Endothelial cell of umbilical vein (primary cell): ENCODE measurements around the gene HDAC10. TPM values are rescaled to one million over a fixed set of nuclear protein-coding genes. Genes with fewer than 3 reads are reported as not detected.

ENCODE experiments used
- BruUV-seq: library from RNA; stranded (reverse); fragments of 400-500 nt; replicated peaks from 2 replicates; lab custom pipeline; 2021; lab: Mats Ljungman, UMichigan
- CTCF ChIA-PET: fragments of 300-600, 350-600 bp; sonication (Branson Sonifier 250); formaldehyde crosslinking; loops from one replicate; lab custom pipeline; 2021; ENCODE audit warnings: antibody characterized with exemption, inconsistent platforms; lab: Charles Lee
- POLR2A ChIA-PET: fragments of 300-600, 350-600 bp; sonication (Branson Sonifier 250); formaldehyde crosslinking; loops from one replicate; lab custom pipeline; 2021; ENCODE audit warnings: antibody characterized with exemption, inconsistent platforms; lab: Charles Lee
- DNase-seq: peaks from one replicate; pipeline ENCODE4 v3.0.0-alpha.2; 2011; ENCODE audit warnings: low read depth, low spot score
- FAIRE-seq: peaks from 2 replicates; lab custom pipeline; 2011; peaks lifted over from hg19 to GRCh38; lab: Jason Lieb, UNC
- H2AFZ ChIP-seq: 2 replicates; pipeline ENCODE4 v1.6.0; 2012; ENCODE audit warnings: low read depth, low read length, control low read depth, inconsistent platforms
- H3K27ac ChIP-seq: 2 replicates; pipeline ENCODE4 v1.5.1; 2011; ENCODE audit warnings: low read depth, mild to moderate bottlenecking, control low read depth, low read length, moderate library complexity; ENCODE audit not compliant: insufficient read depth
- H3K27me3 ChIP-seq, 2 experiments: 2 replicates each; pipeline versions ENCODE4 v1.6.0 to v1.6.1; 2011; ENCODE audit warnings: low read length in 2 of 2, mixed read lengths in 1 of 2; ENCODE audit not compliant: control insufficient read depth in 2 of 2, insufficient read depth in 2 of 2
- H3K36me3 ChIP-seq, 2 experiments: 2 replicates in 1 of 2; 3 replicates in 1 of 2; pipeline ENCODE4 v1.5.1; 2011; ENCODE audit warnings: low read length in 2 of 2, mild to moderate bottlenecking in 1 of 2, moderate library complexity in 1 of 2; ENCODE audit not compliant: control insufficient read depth in 2 of 2, insufficient read depth in 2 of 2; ENCODE audit errors: extremely low read depth in 1 of 2
- H3K4me1 ChIP-seq: 3 replicates; pipeline ENCODE4 v1.5.1; 2011; ENCODE audit warnings: mild to moderate bottlenecking, low read length; ENCODE audit not compliant: control insufficient read depth, insufficient read depth; ENCODE audit errors: extremely low read depth
- H3K4me2 ChIP-seq: 2 replicates; pipeline ENCODE4 v1.6.1; 2011; ENCODE audit warnings: low read length, control low read depth, mixed read lengths; ENCODE audit not compliant: insufficient read depth
- H3K4me3 ChIP-seq, 3 experiments: fragments of 200-600 bp in 1 of 3; sonication (generic), shearing (Covaris generic) in 1 of 3; replicated peaks in 1 of 3; 2 replicates each; pipeline ENCODE4 v1.5.1; 2011 to 2016; ENCODE audit warnings: control low read depth in 3 of 3, low read length in 3 of 3, mild to moderate bottlenecking in 2 of 3, inconsistent platforms in 1 of 3, low read depth in 1 of 3, moderate library complexity in 1 of 3; ENCODE audit not compliant: insufficient read depth in 1 of 3
- H3K79me2 ChIP-seq: 2 replicates; pipeline ENCODE4 v1.6.0; 2012; ENCODE audit warnings: low read length, inconsistent platforms; ENCODE audit not compliant: control insufficient read depth, insufficient read depth
- H3K9ac ChIP-seq: replicated peaks from 2 replicates; pipeline ENCODE3; 2011; ENCODE audit warnings: low read length, control low read depth; ENCODE audit not compliant: insufficient read depth; ENCODE audit errors: extremely low read depth
- H3K9me1 ChIP-seq: replicated peaks from 3 replicates; pipeline ENCODE4 v1.6.0; 2011; ENCODE audit warnings: mild to moderate bottlenecking, low read length; ENCODE audit not compliant: control insufficient read depth, insufficient read depth; ENCODE audit errors: extremely low read depth
- H3K9me3 ChIP-seq: replicated peaks from 2 replicates; pipeline ENCODE4 v1.5.1; 2012; ENCODE audit warnings: low read length, inconsistent platforms; ENCODE audit not compliant: control insufficient read depth, insufficient read depth
- H4K20me1 ChIP-seq: replicated peaks from 2 replicates; pipeline ENCODE3; 2011; ENCODE audit warnings: mild to moderate bottlenecking, low read length; ENCODE audit not compliant: control insufficient read depth, insufficient read depth; ENCODE audit errors: extremely low read depth
- EZH2 ChIP-seq: IDR thresholded peaks from 2 replicates; pipeline ENCODE4 v1.6.1; 2012; ENCODE audit warnings: borderline replicate concordance, low read depth, mild to moderate bottlenecking, moderate library complexity, low read length, inconsistent platforms; ENCODE audit not compliant: severe bottlenecking
- FOS ChIP-seq: IDR thresholded peaks from 2 replicates; pipeline ENCODE4 v1.6.1; 2011; ENCODE audit warnings: mild to moderate bottlenecking, low read length, moderate library complexity, borderline replicate concordance; ENCODE audit not compliant: insufficient read depth
- GATA2 ChIP-seq: IDR thresholded peaks from 2 replicates; pipeline ENCODE4 v1.7.0; 2011; ENCODE audit warnings: low read depth, mild to moderate bottlenecking, moderate library complexity, mixed read lengths, low read length; ENCODE audit not compliant: insufficient read length, insufficient read depth
- JUN ChIP-seq: IDR thresholded peaks from 2 replicates; pipeline ENCODE4 v1.6.1; 2011; ENCODE audit warnings: borderline replicate concordance, low read depth; ENCODE audit not compliant: insufficient read length, insufficient read depth
- MYC ChIP-seq: IDR thresholded peaks from one replicate; pipeline ENCODE4 v1.6.1; 2011; ENCODE audit warnings: mild to moderate bottlenecking, low read depth, low read length
- POLR2A ChIP-seq: IDR thresholded peaks from 2 replicates; pipeline ENCODE4 v1.6.1; 2012; ENCODE audit warnings: low read depth, mild to moderate bottlenecking, control low read depth, low read length
- POLR2AphosphoS5 ChIP-seq: IDR thresholded peaks from 2 replicates; pipeline ENCODE4 v1.6.1; 2012; ENCODE audit warnings: low read depth, mild to moderate bottlenecking, control low read depth, low read length, moderate library complexity; ENCODE audit not compliant: insufficient read depth
- dilution Hi-C: fragments of 300-500 bp; cut with MboI; formaldehyde crosslinking; loops from one replicate; pipeline ENCODE4 v1.15.0; 2019; ENCODE audit warnings: low sequenced_read_pairs; ENCODE audit not compliant: extremely low pct_ligation_motif_present
- intact Hi-C: fragments of 100-400 bp; cut with micrococcal nuclease; formaldehyde crosslinking; loops from one replicate; pipeline ENCODE4 v1.10.0; 2022
- polyA plus RNA-seq, 4 experiments: library from polyadenylated mRNA; depleted of rRNA in 3 of 4; stranded (reverse) in 3 of 4; unstranded in 1 of 4; fragments of >200 nt; gene quantifications; 2 replicates each; pipeline versions ENCODE4 v1.2.1 to v1.2.3, GENCODE V29; 2011 to 2012; ENCODE audit warnings: missing spikeins in 1 of 4
- total RNA-seq: library from RNA; stranded (reverse); gene quantifications from 2 replicates; pipeline ENCODE4 v1.2.3, GENCODE V29; 2021
- TF ChIP-seq, protein P1 (sequence below): IDR thresholded peaks from 2 replicates; pipeline ENCODE4 v1.6.1; 2011; ENCODE audit not compliant: insufficient read depth, insufficient read length
- TF ChIP-seq, protein P2 (sequence below), 2 donors: IDR thresholded peaks; 1 replicate in 1 of 2; 2 replicates in 1 of 2; pipeline ENCODE4 v1.5.1; 2011; ENCODE audit warnings: low read length in 2 of 2, mild to moderate bottlenecking in 2 of 2, moderate library complexity in 2 of 2, control low read depth in 1 of 2, inconsistent platforms in 1 of 2, low read depth in 1 of 2; ENCODE audit not compliant: insufficient read depth in 1 of 2; ENCODE audit errors: extremely low read depth in 1 of 2

Gene HDAC10
- total and polyA plus RNA-seq, 2 donors (not counting 3 experiments of a cell fraction or from before 2014, with no cell fraction given): 32.6 to 47.0 TPM

DNA sequence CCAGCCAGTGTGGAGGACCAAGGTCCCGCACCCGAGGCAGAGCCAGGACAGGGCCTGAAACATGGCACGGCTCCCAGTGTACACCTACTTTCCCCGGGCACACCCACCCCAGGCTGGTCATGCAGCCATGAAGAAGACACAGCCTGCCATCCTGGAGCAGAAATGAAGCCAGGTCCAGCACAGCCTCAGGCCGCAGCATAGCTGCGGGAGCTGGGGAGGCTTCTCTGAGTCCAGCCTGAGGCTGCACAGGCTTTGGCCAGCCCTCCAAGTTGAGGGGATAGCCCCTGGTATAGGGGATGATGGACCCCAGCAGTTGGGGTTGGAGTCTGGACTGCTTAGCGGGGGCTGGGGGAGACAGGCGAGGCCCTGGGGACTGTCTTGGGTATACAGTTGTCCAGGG is 2.9 kb upstream of the HDAC10 start:
- TF ChIP-seq MYC (no peak), JUN (no peak), POLR2A (no peak), FOS (no peak), GATA2 (no peak), EZH2 (no peak), POLR2AphosphoS5 (no peak)
- TF ChIP-seq, protein P1, sequence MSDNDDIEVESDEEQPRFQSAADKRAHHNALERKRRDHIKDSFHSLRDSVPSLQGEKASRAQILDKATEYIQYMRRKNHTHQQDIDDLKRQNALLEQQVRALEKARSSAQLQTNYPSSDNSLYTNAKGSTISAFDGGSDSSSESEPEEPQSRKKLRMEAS: no peak
- TF ChIP-seq, protein P2, sequence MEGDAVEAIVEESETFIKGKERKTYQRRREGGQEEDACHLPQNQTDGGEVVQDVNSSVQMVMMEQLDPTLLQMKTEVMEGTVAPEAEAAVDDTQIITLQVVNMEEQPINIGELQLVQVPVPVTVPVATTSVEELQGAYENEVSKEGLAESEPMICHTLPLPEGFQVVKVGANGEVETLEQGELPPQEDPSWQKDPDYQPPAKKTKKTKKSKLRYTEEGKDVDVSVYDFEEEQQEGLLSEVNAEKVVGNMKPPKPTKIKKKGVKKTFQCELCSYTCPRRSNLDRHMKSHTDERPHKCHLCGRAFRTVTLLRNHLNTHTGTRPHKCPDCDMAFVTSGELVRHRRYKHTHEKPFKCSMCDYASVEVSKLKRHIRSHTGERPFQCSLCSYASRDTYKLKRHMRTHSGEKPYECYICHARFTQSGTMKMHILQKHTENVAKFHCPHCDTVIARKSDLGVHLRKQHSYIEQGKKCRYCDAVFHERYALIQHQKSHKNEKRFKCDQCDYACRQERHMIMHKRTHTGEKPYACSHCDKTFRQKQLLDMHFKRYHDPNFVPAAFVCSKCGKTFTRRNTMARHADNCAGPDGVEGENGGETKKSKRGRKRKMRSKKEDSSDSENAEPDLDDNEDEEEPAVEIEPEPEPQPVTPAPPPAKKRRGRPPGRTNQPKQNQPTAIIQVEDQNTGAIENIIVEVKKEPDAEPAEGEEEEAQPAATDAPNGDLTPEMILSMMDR (IDR thresholded peaks at IDR 0.05; ENCODE audit: extremely low read depth in 1 of 2, insufficient read depth in 1 of 2, low read depth in 1 of 2, low read length in 2 of 2): no peak
- POLR2A ChIA-PET: no interaction called here
- Histone ChIP-seq H4K20me1 (no peaks in the 10 kb centered on the region), H3K4me1 (peaks cover 11% of the 10 kb centered on the region), H3K79me2 (peaks cover 7% of the 10 kb centered on the region), H3K27me3 (no peaks in the 10 kb centered on the region), H3K36me3 (peaks cover 0 to 36% of the 10 kb centered on the region in 2 experiments), H3K4me3 (no peak overlapping the region), H3K27ac (no peak overlapping the region), H3K9me3 (no peaks in the 10 kb centered on the region), H3K4me2 (no peak overlapping the region), H3K9ac (no peak overlapping the region), H3K9me1 (no peaks in the 10 kb centered on the region), H2AFZ (no peak overlapping the region)
- no TSS peak for BruUV-seq
- CTCF ChIA-PET: interaction anchor here (1.4 to 4.2 kb wide), 2 partner anchors 87 to 88 kb away, joined by 3 to 60 read pairs; no protein-coding TSS in a partner anchor
- no peak for FAIRE-seq
- dilution Hi-C loops (no loop called here), intact Hi-C loops (no loop called here)
- DNase-seq: no peak
